ACHN (cell line): ENCODE measurements around the gene SLC1A3.
A peak's percentile ranks its signal among the peaks of the same experiment; 100 is the strongest.
"Not testable (repeated sequence)": the region's sequence is repeated elsewhere in the genome, so short reads cannot be mapped to it uniquely, and the experiment has no call there.

Source experiments
- DNase-seq: peaks from one replicate; pipeline ENCODE4 v3.0.0-alpha.2; 2015
- in situ Hi-C: cut with HindIII; loops from 2 replicates; pipeline ENCODE4 v1.10.0; 2017; ENCODE audit warnings: low sequenced_read_pairs, low pct_ligation_motif_present, low pct_unique_long_range_greater_than_20kb

Gene SLC1A3

GRCh38 chr5:36606428-36607113, at the start of gene SLC1A3:
SLC1A3 (plus strand) TSS chr5:36606606; CDS start chr5:36608424, 1,818 bp downstream.
- in situ Hi-C loops = no loop called here
- DNase-seq = peak; percentile 37

- in situ Hi-C loops = no loop called here
These were observed 47.8 kb upstream of the SLC1A3 start for GRCh38 chr5:36558641-36559040.

GRCh38 chr5:36561601-36562000, 44.8 kb upstream of the SLC1A3 start:
- in situ Hi-C loops = no loop called here
- no peak for DNase-seq

More at GRCh38 chr5:36558641-36559040, 47.8 kb upstream of the SLC1A3 start:
- no peak for DNase-seq

- in situ Hi-C loops = no loop called here
- DNase-seq = no peak
These were observed 36.9 kb upstream of the SLC1A3 start for GRCh38 chr5:36569491-36569890.

- DNase-seq = no peak
- in situ Hi-C loops = no loop called here
These were observed 35.9 kb upstream of the SLC1A3 start for GRCh38 chr5:36570301-36571095.

- DNase-seq = no peak
These were observed 34.9 kb upstream of the SLC1A3 start for GRCh38 chr5:36571401-36572042.

GRCh38 chr5:36573438-36573837, 33.0 kb upstream of the SLC1A3 start:
- in situ Hi-C loops = no loop called here
- peak; percentile 6 for DNase-seq

More at GRCh38 chr5:36571401-36572042, 34.9 kb upstream of the SLC1A3 start:
- in situ Hi-C loops = no loop called here

GRCh38 chr5:36575361-36575781, 31.0 kb upstream of the SLC1A3 start:
- in situ Hi-C loops = no loop called here
- no peak for DNase-seq

GRCh38 chr5:36576721-36577120, 29.7 kb upstream of the SLC1A3 start:
- in situ Hi-C loops = no loop called here
- DNase-seq = no peak

- in situ Hi-C loops, DNase-seq: not testable (repeated sequence)
These were observed 26.5 kb upstream of the SLC1A3 start for GRCh38 chr5:36579858-36580257.

- in situ Hi-C loops = no loop called here
- no peak for DNase-seq
These were observed 25.3 kb upstream of the SLC1A3 start for GRCh38 chr5:36581070-36581469.

- DNase-seq = no peak
- in situ Hi-C loops = no loop called here
These were observed 22.2 kb upstream of the SLC1A3 start for GRCh38 chr5:36584009-36584875.

GRCh38 chr5:36585701-36586100, 20.7 kb upstream of the SLC1A3 start:
- in situ Hi-C loops = no loop called here
- no peak for DNase-seq

- DNase-seq = no peak
- in situ Hi-C loops = no loop called here
These were observed 19.1 kb upstream of the SLC1A3 start for GRCh38 chr5:36587354-36587753.

- DNase-seq = not testable (repeated sequence)
These were observed 16.7 kb upstream of the SLC1A3 start for GRCh38 chr5:36589735-36590134.

GRCh38 chr5:36590513-36591286, 15.7 kb upstream of the SLC1A3 start:
- DNase-seq = no peak
- in situ Hi-C loops = no loop called here

More at GRCh38 chr5:36589735-36590134, 16.7 kb upstream of the SLC1A3 start:
- in situ Hi-C loops = not testable (repeated sequence)

- in situ Hi-C loops = no loop called here
- DNase-seq = no peak
These were observed 12.5 kb upstream of the SLC1A3 start for GRCh38 chr5:36593867-36594266.

- no peak for DNase-seq
- in situ Hi-C loops = no loop called here
These were observed 10.2 kb upstream of the SLC1A3 start for GRCh38 chr5:36596247-36596646.
